GM12801 (cell line): ENCODE measurements around the gene DPP4.

Source experiments
- TF ChIP-seq, protein P1 (sequence below): IDR thresholded peaks from one replicate; pipeline ENCODE4 v1.5.1; 2011; ENCODE audit warnings: control low read depth; ENCODE audit not compliant: insufficient read length; ENCODE audit errors: extremely low read depth

Gene DPP4

DNA sequence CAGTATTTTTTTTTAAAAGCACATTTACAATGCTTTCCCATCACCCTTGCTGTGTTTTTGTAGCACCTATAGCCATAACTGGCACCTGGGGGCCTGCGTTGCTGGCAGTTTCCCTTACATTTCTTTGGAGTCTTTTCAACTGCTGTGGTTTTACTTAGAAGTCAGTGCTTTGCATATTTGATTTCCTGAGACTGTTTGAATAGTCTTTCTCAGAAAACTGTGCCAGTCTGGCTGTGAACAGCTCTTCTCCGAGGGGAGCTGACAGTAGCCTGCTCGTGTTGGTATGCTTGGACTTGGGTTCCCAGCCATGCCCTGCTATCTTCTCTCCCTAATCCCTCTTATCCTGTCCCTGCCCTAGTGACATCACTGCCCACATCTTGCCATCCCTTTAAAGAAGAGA is 81.5 kb downstream of the DPP4 start:
- TF ChIP-seq, protein P1, sequence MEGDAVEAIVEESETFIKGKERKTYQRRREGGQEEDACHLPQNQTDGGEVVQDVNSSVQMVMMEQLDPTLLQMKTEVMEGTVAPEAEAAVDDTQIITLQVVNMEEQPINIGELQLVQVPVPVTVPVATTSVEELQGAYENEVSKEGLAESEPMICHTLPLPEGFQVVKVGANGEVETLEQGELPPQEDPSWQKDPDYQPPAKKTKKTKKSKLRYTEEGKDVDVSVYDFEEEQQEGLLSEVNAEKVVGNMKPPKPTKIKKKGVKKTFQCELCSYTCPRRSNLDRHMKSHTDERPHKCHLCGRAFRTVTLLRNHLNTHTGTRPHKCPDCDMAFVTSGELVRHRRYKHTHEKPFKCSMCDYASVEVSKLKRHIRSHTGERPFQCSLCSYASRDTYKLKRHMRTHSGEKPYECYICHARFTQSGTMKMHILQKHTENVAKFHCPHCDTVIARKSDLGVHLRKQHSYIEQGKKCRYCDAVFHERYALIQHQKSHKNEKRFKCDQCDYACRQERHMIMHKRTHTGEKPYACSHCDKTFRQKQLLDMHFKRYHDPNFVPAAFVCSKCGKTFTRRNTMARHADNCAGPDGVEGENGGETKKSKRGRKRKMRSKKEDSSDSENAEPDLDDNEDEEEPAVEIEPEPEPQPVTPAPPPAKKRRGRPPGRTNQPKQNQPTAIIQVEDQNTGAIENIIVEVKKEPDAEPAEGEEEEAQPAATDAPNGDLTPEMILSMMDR = no peak

DNA sequence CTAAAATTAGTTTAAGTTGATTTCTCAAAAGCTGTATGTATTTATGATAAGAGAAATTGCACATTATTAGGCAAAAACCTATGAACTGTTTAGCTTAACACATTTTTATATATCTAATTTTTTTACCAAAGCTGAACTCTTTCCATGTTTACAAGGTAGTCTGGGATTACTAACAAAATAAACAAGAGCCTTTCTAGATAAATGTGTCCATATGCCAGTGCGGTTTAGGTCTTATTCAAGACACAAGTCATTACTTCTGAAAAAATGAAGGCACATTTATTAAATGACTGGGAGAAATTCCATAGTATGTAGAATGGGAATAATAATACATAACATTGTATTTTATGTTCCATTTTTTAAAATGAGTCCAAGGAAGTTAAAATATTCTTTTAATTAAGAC is 82.0 kb downstream of the DPP4 start:
- TF ChIP-seq, protein P1 = no peak

GRCh38 chr2:161990741-161991140 is 83.3 kb downstream of the DPP4 start:
- TF ChIP-seq, protein P1 = no peak

DNA sequence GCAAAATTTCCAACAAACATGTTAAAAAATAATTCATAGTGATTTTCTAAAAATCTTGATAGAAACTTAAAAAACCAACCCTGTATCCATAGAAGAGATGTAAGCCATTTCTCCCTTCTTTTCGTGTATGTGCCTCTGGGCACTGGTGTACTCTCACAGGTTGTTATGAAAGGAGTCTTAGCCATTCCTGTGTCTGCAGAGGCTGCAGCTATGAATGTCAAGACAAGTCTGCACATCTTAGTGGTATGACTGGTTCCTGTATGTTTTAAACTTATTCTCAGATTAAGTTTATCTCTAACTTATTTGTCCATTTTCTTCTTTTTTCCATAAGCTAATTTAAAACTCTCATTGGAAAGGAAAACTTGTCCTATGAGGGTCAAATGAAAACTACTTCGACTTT is 84.0 kb downstream of the DPP4 start:
- TF ChIP-seq, protein P1 = no peak

DNA sequence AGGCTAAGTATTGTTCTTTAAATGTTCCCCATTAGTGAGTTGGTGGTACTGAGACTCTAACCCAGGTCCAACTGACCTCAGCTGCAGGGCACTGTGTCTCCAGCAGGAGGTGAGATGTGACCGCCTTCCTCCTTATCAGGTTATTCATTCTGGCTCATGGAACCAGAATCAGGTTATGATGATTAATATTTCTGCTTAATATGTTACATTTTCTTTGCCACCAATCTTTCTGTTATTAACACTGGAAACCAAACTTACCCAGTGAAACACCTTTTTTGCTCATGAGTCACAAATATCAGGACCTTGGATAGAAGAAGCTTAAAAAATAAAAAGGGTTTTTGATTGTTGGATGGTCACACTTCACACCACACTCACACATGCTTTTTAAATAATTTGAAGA is 85.4 kb downstream of the DPP4 start:
- TF ChIP-seq, protein P1 = no peak

GRCh38 chr2:161987311-161987710 is 86.7 kb downstream of the DPP4 start:
- TF ChIP-seq, protein P1 = no peak

DNA sequence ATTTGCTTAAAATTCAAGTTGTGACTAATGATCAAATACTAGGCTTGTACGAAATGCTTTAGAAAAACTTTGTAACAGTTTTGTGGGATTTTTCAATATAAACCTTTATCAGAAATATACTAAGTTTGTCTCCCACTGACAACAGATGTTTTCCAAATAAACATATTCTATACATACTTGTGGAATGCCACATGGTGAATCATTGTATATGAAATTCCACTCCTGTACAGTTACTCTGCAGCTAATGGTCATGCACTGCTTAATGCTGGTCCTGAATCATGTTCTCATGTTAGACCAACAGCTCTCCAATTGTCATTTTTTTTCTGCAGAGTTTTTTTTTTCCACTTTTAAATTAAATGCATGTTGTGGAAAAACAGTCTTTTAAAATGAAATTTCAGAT is 90.1 kb downstream of the DPP4 start:
- TF ChIP-seq, protein P1 = no peak

- TF ChIP-seq, protein P1 = no peak
Measured at GRCh38 chr2:161983331-161983651, 90.7 kb downstream of the DPP4 start.
